Measurements from ENCODE around the gene CYB5R2. TPM values are rescaled to one million over a fixed set of nuclear protein-coding genes. Genes with fewer than 3 reads are reported as not detected.
"Not testable (repeated sequence)": the region's sequence is repeated elsewhere in the genome, so short reads cannot be mapped to it uniquely, and the experiment has no call there.

The CYB5R2 gene
- total RNA-seq, 1 experiment from 2014 or later, result 0.76 TPM

DNA sequence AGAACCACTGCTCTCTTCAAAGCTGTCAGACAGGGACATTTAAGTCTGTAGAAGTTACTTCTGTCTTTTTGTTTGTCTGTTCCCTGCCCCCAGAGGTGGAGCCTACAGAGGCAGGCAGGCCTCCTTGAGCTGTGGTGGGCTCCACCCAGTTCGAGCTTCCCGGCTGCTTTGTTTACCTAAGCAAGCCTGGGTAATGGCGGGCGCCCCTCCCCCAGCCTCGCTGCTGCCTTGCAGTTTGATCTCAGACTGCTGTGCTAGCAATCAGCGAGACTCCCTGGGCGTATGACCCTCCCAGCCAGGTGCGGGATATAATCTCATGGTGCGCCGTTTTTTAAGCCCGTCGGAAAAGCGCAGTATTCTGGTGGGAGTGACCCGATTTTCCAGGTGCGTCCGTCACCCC lies 9.8 kb downstream of the CYB5R2 start:
- DNase-seq (ENCODE audit: low read depth in 1 of 2, low spot score in 2 of 2); H3K9me3 ChIP-seq (replicated peaks); H3K27ac ChIP-seq; H3K4me1 ChIP-seq (replicated peaks); H3K4me3 ChIP-seq; H3K36me3 ChIP-seq; H3K27me3 ChIP-seq (replicated peaks): not testable (repeated sequence)

DNA sequence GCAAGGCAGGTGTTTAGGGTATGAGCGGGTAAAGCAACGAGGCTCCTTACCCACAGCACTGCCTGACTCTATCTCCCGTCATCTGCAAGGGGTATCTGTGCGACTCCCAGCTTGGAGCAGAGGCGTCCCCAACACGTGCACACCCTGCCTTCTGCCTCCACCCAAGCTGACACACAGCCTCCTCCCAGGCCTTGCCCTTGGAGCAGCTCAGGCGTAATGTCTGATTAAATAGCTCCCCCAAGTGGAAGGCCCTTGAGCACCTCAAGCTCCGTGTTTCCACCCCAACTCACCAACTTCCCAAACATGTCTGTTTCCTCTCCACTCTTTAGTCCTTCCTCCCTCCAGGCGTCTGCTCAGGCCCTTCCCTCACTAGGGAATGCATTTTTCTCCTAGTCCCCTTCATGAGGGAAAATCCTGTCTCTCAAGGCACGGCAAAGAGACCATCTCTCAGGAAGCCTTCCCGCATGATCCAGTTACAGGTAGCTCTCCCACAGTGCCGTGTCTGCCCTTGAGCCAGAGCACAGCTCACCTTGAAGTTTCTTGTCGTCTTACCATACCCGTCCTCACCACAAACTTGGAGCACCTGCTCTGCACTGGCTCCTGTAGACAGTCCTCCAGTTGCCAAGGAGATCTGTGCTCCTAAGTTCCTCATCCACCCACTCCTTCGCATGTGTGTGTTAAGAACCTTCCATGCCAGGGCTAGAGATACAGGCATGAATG lies 15.8 kb downstream of the CYB5R2 start:
- H3K27me3 ChIP-seq (replicated peaks), result no peaks in the 10 kb centered on the region
- no peak overlapping the region for H3K4me3 ChIP-seq
- no peaks in the 10 kb centered on the region for H3K9me3 ChIP-seq (replicated peaks)
- no peak overlapping the region for H3K27ac ChIP-seq
- peak; percentile 23 to 48 for DNase-seq (ENCODE audit: low read depth in 1 of 2, low spot score in 2 of 2)
- no peaks in the 10 kb centered on the region for H3K36me3 ChIP-seq
- H3K4me1 ChIP-seq (replicated peaks), result no peaks in the 10 kb centered on the region

DNA sequence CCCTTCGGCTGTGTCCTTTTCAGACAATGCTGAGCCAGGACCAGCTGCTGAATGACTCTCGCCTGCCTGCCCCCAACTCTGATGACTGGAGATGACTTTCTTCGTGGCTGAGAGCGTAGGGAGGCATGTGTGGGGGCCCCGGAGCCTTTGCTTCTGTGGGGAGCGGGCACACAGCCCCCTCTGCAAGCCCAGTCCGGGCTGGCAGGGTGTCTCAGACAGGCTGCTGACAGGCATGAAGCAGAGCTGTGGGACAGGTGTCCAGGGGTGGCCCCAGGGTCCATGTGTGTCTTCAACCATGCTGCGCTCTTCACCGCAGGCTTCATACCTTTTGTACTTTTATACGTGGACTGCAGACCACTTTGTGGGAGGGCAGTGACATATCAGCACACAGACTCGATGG lies 16.6 kb downstream of the CYB5R2 start:
- Histone ChIP-seq H3K27ac (no peak overlapping the region), H3K36me3 (no peaks in the 10 kb centered on the region), H3K4me3 (no peak overlapping the region), H3K9me3 (replicated peaks) (no peaks in the 10 kb centered on the region), H3K4me1 (replicated peaks) (no peaks in the 10 kb centered on the region), H3K27me3 (replicated peaks) (no peaks in the 10 kb centered on the region)
- no peak for DNase-seq (ENCODE audit: low read depth in 1 of 2, low spot score in 2 of 2)

DNA sequence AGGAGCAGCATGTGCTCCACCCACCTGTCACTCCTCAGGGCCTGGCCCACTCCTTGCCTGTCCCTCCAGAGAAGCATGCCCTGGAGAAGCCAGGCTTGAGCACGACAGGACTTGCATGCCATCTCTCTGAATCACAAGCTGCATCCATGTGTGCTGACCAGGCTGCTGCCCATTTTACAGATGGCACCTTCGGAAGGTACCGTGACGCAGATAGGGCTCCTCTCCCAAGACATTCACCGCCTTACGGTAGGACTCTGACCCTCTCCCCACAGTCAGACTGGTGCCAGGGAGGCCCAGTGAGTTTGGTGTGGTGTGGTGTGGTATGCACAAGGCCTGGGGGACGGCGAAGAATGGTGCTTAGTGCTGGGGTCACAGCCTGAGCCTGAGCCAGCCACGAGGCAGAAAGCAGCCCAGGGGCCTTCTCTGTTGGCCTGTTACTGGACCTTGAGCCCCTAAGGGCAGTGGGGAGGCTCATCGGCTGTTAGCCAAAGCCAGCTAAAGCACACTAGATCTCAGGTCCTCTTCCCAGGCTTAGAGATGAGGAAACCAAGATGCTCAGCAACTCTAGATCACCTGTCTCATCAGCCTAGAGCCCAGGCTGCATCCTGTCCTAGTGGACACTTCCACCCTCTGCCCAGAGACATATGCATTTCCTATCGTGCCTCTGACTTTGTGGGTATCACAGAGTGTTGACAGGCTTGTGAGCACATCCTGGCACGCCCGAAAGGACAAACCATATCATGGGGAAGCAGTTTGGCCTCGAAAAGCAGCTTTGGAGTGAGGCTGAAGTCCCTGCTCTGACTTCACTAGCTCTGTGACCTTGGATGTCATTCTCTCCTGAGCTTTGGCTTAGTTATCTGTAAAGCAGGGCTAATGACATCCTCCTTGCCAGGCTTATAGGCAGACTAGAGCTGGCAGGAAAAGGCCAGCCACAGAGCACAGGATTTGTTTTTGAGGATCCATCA lies 17.8 kb downstream of the CYB5R2 start:
- Histone ChIP-seq H3K27me3 (replicated peaks) (no peaks in the 10 kb centered on the region), H3K4me1 (replicated peaks) (no peaks in the 10 kb centered on the region), H3K4me3 (no peak overlapping the region), H3K36me3 (no peaks in the 10 kb centered on the region), H3K9me3 (replicated peaks) (no peaks in the 10 kb centered on the region), H3K27ac (no peak overlapping the region)
- no peak for DNase-seq (ENCODE audit: low read depth in 1 of 2, low spot score in 2 of 2)

DNA sequence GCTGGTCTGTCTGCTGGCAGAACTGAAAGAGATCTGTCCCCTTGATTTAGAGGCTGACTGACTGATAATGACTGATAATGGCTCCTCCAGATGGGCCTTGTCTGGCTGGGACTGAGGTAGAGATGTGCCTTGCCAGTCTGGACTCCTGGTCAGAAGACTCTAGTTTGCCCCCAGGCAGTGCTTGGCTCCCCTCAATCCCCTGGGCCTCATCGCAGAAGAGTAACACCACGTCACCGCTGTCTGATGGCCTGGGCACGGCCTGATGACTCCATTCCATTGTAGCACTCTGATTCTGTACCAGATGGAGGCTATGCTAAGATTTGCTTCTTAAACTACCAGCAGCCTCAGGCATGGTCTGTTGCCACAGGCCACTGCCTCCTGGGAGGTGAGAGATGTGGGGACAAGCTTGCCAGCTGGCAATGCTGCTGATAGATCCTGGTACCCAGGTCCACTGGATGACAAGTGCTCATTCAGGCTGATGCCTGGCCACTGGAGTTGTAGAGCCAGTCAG lies 19.1 kb downstream of the CYB5R2 start:
- no peak overlapping the region for H3K4me3 ChIP-seq
- H3K9me3 ChIP-seq (replicated peaks), result no peaks in the 10 kb centered on the region
- no peak overlapping the region for H3K27ac ChIP-seq
- H3K4me1 ChIP-seq (replicated peaks), result no peaks in the 10 kb centered on the region
- no peak for DNase-seq (ENCODE audit: low read depth in 1 of 2, low spot score in 2 of 2)
- H3K27me3 ChIP-seq (replicated peaks), result no peaks in the 10 kb centered on the region
- H3K36me3 ChIP-seq, result no peaks in the 10 kb centered on the region

DNA sequence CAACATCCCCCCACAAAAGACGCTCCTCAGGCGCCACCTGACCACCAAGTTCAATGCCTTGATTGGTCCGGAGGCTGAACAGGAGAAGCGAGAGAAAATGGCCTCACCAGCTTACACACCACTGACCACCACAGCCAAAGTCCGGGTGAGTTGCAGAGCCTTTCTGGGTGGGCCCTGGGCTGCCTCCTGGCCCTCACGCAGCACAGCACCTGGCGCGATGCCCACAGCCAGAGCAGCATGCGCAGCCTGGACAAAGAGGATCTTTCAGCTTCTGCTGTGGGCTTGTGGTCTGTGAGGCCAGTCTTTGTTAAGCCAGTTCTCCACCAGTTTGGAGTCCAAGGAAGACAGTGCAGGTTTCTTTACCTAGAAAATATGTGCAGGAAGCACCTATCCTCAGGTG lies 21.6 kb downstream of the CYB5R2 start:
- no peaks in the 10 kb centered on the region for H3K27me3 ChIP-seq (replicated peaks)
- H3K4me3 ChIP-seq, result no peak overlapping the region
- no peaks in the 10 kb centered on the region for H3K4me1 ChIP-seq (replicated peaks)
- H3K27ac ChIP-seq, result no peak overlapping the region
- no peaks in the 10 kb centered on the region for H3K9me3 ChIP-seq (replicated peaks)
- H3K36me3 ChIP-seq, result no peaks in the 10 kb centered on the region
- no peak for DNase-seq (ENCODE audit: low read depth in 1 of 2, low spot score in 2 of 2)

DNA sequence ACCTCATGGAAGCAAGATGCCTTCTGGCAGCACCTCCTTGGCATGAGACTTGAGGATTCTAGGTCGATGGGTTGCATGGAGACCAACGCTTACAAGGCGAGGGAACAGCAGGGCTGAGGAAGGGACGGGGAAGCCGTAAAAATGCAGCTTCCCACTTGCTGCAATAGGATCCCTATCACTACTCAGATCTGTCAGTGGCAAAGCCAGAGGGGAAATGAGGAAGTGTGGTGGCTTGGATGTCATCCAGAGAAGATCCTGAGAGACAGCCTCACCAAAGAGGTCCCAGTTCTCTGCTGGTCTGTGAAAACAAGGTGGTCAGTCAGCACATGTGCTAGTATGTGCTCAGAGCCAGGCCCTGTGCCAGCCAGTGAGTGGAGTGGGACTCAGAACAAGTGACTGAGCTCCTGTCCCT lies 22.2 kb downstream of the CYB5R2 start:
- Histone ChIP-seq H3K27ac (no peak overlapping the region), H3K9me3 (replicated peaks) (no peaks in the 10 kb centered on the region), H3K4me1 (replicated peaks) (no peaks in the 10 kb centered on the region), H3K27me3 (replicated peaks) (no peaks in the 10 kb centered on the region), H3K36me3 (no peaks in the 10 kb centered on the region), H3K4me3 (no peak overlapping the region)
- DNase-seq (ENCODE audit: low read depth in 1 of 2, low spot score in 2 of 2), result no peak

DNA sequence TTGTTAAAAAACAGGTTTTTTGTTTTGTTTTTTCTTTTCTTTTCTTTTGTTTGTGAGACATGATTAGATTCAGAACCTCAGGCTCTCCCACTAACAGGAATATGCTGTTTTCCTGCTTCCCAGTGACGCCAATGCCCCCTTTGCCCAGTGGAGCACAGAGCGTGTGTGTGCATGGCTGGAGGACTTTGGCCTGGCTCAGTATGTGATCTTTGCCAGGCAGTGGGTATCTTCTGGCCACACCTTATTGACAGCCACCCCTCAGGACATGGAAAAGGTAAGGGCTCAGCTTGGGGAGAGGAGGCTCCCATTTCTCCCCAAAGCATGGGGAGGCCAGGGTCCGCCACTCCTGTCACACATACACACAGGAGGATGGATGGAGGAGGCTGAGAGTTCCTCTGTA lies 25.0 kb downstream of the CYB5R2 start:
- no peaks in the 10 kb centered on the region for H3K36me3 ChIP-seq
- H3K4me1 ChIP-seq (replicated peaks), result no peaks in the 10 kb centered on the region
- H3K9me3 ChIP-seq (replicated peaks), result no peaks in the 10 kb centered on the region
- no peak overlapping the region for H3K27ac ChIP-seq
- H3K27me3 ChIP-seq (replicated peaks), result no peaks in the 10 kb centered on the region
- no peak for DNase-seq (ENCODE audit: low read depth in 1 of 2, low spot score in 2 of 2)
- no peak overlapping the region for H3K4me3 ChIP-seq

DNA sequence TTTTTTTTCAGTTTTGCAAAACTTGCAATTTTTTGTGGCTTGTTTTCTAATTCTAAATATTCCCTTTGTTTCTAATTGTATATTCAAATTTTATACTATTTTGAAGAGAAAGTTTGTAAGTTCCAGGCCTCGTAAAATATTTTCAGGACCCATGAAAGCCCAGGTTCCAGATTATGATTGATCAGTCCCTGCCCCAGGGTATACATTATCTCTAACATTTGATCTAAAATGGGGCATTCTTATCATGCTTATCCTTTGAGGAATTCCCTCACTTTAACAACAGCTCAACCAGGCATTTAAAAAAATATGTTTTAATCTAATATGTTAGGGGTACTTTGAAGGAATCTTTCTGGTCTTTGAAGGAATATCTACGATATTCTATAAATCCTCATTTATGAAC lies 26.4 kb downstream of the CYB5R2 start:
- Histone ChIP-seq H3K4me1 (replicated peaks) (no peaks in the 10 kb centered on the region), H3K4me3 (no peak overlapping the region), H3K9me3 (replicated peaks) (no peaks in the 10 kb centered on the region), H3K27ac (no peak overlapping the region), H3K27me3 (replicated peaks) (no peaks in the 10 kb centered on the region), H3K36me3 (no peaks in the 10 kb centered on the region)
- DNase-seq (ENCODE audit: low read depth in 1 of 2, low spot score in 2 of 2), result no peak

DNA sequence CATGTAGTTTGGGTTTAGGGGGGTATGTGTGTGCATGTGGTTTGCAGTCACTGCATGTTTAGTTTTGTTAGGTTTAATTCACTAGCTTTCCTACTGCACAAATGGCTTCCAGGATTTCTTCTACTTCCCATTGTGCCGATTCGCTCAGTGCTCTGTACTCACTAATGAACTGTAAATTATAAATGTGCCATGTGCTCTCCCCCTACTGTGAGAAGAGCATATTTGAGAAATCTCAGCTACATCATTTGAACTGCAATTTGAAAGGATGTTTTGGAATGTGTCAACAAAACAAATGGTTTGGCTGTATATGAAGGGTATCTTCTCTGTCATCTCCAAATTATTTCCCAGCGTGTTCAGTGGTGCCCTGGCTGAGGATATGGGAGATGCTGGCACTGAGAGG lies 28.1 kb downstream of the CYB5R2 start:
- Histone ChIP-seq H3K4me1 (replicated peaks) (no peaks in the 10 kb centered on the region), H3K36me3 (no peaks in the 10 kb centered on the region), H3K27ac (no peak overlapping the region), H3K27me3 (replicated peaks) (no peaks in the 10 kb centered on the region), H3K9me3 (replicated peaks) (no peaks in the 10 kb centered on the region), H3K4me3 (no peak overlapping the region)
- DNase-seq (ENCODE audit: low read depth in 1 of 2, low spot score in 2 of 2), result no peak

DNA sequence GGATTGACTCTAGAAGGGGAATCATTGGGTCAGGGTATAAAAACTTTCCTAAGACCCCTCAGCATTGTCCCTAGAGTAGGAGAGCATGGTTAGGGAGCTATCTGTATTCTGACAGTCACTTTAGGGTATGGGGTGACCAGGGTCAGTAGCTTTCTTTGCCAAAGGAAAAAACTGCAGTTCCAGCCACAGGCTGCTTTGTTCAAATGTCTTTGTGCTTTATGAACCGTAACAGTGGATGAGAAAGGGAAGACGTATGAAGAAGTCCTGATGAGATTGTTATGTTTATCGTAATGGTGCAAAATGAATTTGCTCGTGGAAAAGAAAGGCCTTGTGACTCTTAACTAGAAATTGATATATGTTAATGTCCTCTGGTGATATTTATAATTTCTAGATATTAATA lies 30.0 kb downstream of the CYB5R2 start:
- Histone ChIP-seq H3K27ac (no peak overlapping the region), H3K4me3 (no peak overlapping the region), H3K36me3 (no peaks in the 10 kb centered on the region), H3K27me3 (replicated peaks) (no peaks in the 10 kb centered on the region), H3K4me1 (replicated peaks) (no peaks in the 10 kb centered on the region), H3K9me3 (replicated peaks) (no peaks in the 10 kb centered on the region)
- DNase-seq (ENCODE audit: low read depth in 1 of 2, low spot score in 2 of 2), result no peak

DNA sequence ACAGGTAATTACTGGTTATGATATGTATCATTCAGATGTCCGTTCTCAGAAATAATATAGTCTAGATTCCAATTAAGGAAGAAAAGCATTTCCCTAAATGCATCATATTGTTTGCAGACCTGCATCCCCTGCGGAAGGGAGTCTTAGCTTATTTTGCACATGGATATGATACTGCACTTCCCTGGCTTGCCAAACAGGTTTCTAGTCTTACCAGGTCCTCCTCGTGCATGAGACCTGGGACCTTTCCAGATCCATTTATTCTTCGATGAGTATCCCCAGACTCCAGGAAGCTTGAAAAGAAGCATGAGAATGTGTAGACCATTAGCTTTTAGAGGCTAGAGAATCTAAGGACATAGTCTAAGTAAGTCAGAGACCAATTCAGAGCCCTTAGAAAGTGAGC lies 30.6 kb downstream of the CYB5R2 start:
- H3K27me3 ChIP-seq (replicated peaks), result no peaks in the 10 kb centered on the region
- H3K4me3 ChIP-seq, result no peak overlapping the region
- no peaks in the 10 kb centered on the region for H3K36me3 ChIP-seq
- no peaks in the 10 kb centered on the region for H3K9me3 ChIP-seq (replicated peaks)
- no peak for DNase-seq (ENCODE audit: low read depth in 1 of 2, low spot score in 2 of 2)
- peaks cover 4% of the 10 kb centered on the region for H3K4me1 ChIP-seq (replicated peaks)
- no peak overlapping the region for H3K27ac ChIP-seq

DNA sequence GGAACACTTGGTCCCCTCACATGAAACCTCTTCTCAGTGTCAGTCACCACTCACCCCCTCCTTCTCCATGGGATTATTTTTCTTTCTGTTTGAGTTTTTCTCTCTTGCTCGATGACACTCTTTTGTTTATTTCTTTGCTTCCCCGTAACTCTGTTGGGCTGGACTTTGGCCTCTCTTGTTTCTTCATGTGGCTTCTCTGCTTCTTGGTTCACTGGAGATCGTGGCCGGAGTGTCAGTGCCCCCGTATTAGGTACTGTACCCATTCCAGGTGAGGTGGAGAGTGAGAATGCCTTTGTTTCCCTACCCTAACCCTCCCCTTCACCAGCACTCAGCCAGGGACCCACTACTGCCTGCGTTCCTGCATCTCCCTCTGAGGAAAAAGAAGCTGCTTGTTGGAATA lies 32.5 kb downstream of the CYB5R2 start:
- H3K9me3 ChIP-seq (replicated peaks), result no peaks in the 10 kb centered on the region
- no peak overlapping the region for H3K27ac ChIP-seq
- H3K36me3 ChIP-seq, result no peaks in the 10 kb centered on the region
- DNase-seq (ENCODE audit: low read depth in 1 of 2, low spot score in 2 of 2), result no peak
- H3K27me3 ChIP-seq (replicated peaks), result no peaks in the 10 kb centered on the region
- peaks cover 13% of the 10 kb centered on the region for H3K4me1 ChIP-seq (replicated peaks)
- H3K4me3 ChIP-seq, result no peak overlapping the region

DNA sequence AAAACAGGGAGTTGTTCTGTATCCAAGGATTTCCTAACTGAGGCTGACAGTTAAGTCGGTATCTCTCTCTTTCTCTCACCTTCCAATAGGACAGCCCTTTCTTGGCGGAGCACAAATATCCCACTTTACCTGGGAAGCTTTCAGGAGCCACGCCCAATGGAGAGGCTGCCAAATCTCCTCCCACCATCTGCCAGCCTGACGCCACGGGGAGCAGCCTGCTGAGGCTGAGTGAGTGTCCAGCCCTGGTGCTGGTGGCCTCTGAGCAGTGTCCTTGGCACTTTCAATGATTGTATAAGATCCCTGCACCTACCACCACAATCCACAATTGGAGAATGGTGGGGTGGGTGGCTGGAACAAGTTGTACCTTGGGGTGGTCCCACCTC lies 33.7 kb downstream of the CYB5R2 start:
- DNase-seq (ENCODE audit: low read depth in 1 of 2, low spot score in 2 of 2), result no peak
- no peaks in the 10 kb centered on the region for H3K9me3 ChIP-seq (replicated peaks)
- H3K27ac ChIP-seq, result no peak overlapping the region
- no peaks in the 10 kb centered on the region for H3K36me3 ChIP-seq
- no peaks in the 10 kb centered on the region for H3K27me3 ChIP-seq (replicated peaks)
- H3K4me3 ChIP-seq, result no peak overlapping the region
- H3K4me1 ChIP-seq (replicated peaks), result peaks cover 13% of the 10 kb centered on the region
